Activated CD8-positive, alpha-beta T cell treated with anti-CD3 and anti-CD28 coated beads, Interleukin-2, amount 10 ng/mL, durations not matched to agents 7 days and 5 days (primary cell): ENCODE results near the gene EMC9. TPM values are rescaled to one million over a fixed set of nuclear protein-coding genes. Genes with fewer than 3 reads are reported as not detected.
"Not testable (repeated sequence)": the region's sequence is repeated elsewhere in the genome, so short reads cannot be mapped to it uniquely, and the experiment has no call there.

Experiments
- ATAC-seq: fragments of 150-1000 bp; cut with Tn5 transposase; one replicate; pipeline ENCODE4 v1.10.0; 2021; ENCODE audit warnings: moderate library complexity
- CTCF ChIA-PET: fragments of 350-600 bp; sonication (Branson Sonifier 250); formaldehyde crosslinking; loops from one replicate; lab custom pipeline; 2021; ENCODE audit warnings: antibody characterized with exemption; lab: Charles Lee
- POLR2A ChIA-PET: fragments of 350-600 bp; sonication (Branson Sonifier 250); formaldehyde crosslinking; loops from one replicate; lab custom pipeline; 2021; ENCODE audit warnings: antibody characterized with exemption; lab: Charles Lee
- DNase-seq: peaks from one replicate; pipeline ENCODE4 v3.0.0-alpha.2; 2020
- H3K27ac Mint-ChIP-seq: one replicate; pipeline ENCODE4 v1.8.0; 2021; ENCODE audit warnings: mild to moderate bottlenecking, mixed read lengths
- H3K27me3 Mint-ChIP-seq: one replicate; pipeline ENCODE4 v1.8.0; 2021; ENCODE audit warnings: low read depth, mixed read lengths
- H3K36me3 Mint-ChIP-seq: one replicate; pipeline ENCODE4 v1.8.0; 2021; ENCODE audit warnings: low read depth, mixed read lengths
- H3K4me1 Mint-ChIP-seq: one replicate; pipeline ENCODE4 v1.8.0; 2021; ENCODE audit warnings: low read depth, mixed read lengths
- H3K4me3 Mint-ChIP-seq: one replicate; pipeline ENCODE4 v1.8.0; 2021; ENCODE audit warnings: mild to moderate bottlenecking, mixed read lengths
- H3K9me3 Mint-ChIP-seq: one replicate; pipeline ENCODE4 v1.8.0; 2022; ENCODE audit warnings: mixed read lengths; ENCODE audit not compliant: insufficient read depth
- total RNA-seq, 2 experiments: library from RNA; stranded (reverse); gene quantifications; one replicate each; pipeline ENCODE4 v1.2.3, GENCODE V29; 2021

The EMC9 gene
- total RNA-seq, 2 experiments from 2014 or later = 49.9 to 53.2 TPM

DNA sequence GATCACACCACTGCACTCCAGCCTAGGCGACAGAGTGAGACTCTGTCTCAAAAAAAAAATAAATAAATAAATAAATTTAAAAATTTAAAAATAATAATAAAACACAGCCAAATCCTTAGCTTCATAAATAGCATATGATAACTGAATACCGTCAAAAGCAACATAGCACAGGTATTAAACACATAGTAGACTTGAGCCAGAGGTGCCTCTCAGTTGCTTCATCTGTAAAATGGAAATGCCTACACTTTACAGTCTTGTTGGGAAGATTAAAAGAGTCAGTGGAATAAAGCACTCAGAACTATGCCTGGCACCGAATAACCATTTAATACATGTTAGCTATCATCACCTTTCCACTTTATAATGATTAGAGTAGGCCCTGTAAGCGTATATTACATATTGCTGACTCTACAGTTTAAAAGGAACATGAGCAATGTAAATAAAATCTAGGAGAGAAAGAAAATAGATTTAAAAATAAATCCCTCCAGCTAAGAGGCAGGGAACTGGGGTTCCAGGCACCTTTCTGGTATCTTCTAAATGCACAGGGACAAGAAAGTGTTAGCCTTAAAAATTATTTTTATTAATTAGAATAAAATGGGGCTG is 34.6 kb downstream of the EMC9 start:
- H3K27ac Mint-ChIP-seq = no peak overlapping the region
- POLR2A ChIA-PET = interaction anchor here (0.6 to 6.7 kb wide), 5 partner anchors 8 to 87 kb away, joined by 3 to 89 read pairs (median 6); partner anchors contain the start of genes DCAF11, IRF9, NRL and PCK2
- H3K36me3 Mint-ChIP-seq = peaks cover 32% of the 10 kb centered on the region
- no peaks in the 10 kb centered on the region for H3K9me3 Mint-ChIP-seq
- CTCF ChIA-PET = interaction anchor here (1.3 to 9.5 kb wide), 10 partner anchors 13 to 227 kb away, joined by 3 to 315 read pairs (median 8); partner anchors contain the start of genes IRF9 and PCK2
- no peak overlapping the region for H3K4me3 Mint-ChIP-seq
- ATAC-seq (no peak), DNase-seq (no peak)
- H3K27me3 Mint-ChIP-seq = no peaks in the 10 kb centered on the region
- H3K4me1 Mint-ChIP-seq = peaks cover 41% of the 10 kb centered on the region

DNA sequence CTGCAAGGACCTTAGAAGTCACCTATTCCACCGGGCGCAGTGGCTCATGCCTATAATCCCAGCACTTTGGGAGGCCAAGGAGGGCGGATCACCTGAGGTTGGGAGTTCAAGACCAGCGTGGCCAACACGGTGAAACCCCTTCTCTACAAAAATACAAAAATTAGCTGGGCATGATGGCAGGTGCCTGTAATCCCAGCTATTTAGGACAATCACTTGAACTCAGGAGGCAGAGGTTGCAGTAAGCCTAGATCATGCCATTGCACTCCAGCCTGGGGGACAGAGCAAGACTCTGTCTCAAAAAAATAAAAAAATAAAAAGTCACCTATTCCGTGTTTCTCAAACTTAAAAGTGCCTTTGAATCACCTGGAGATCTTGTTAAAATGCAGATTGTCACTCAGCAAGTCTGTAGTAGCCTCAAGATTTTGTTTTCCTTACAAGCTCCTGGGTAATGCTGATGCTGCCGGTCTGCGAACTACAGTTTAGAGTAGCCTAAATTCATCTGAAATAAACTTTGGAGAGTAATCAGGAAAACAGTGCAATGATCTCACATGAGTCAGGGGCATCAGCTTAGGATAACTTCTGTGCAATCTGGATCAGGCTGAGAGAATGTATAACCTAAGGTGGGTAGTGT is 35.7 kb downstream of the EMC9 start:
- CTCF ChIA-PET = interaction anchor here (1.4 to 9.5 kb wide), 4 partner anchors 12 to 55 kb away, joined by 3 to 315 read pairs (median 108); partner anchors contain the start of genes IRF9 and PCK2

DNA sequence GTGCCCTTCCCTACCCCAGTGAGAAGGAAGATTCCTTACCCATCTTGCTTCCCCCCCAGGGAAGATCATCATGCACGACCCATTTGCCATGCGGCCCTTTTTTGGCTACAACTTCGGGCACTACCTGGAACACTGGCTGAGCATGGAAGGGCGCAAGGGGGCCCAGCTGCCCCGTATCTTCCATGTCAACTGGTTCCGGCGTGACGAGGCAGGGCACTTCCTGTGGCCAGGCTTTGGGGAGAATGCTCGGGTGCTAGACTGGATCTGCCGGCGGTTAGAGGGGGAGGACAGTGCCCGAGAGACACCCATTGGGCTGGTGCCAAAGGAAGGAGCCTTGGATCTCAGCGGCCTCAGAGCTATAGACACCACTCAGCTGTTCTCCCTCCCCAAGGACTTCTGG is 37.9 kb downstream of the EMC9 start:
- no peaks in the 10 kb centered on the region for H3K27me3 Mint-ChIP-seq
- peaks cover 22% of the 10 kb centered on the region for H3K4me1 Mint-ChIP-seq
- H3K9me3 Mint-ChIP-seq = no peaks in the 10 kb centered on the region
- ATAC-seq (no peak), DNase-seq (no peak)
- H3K4me3 Mint-ChIP-seq = no peak overlapping the region
- ChIA-PET POLR2A (interaction anchor here (0.7 to 2.1 kb wide), 3 partner anchors 11 to 58 kb away, joined by 3 to 7 read pairs (median 3); partner anchors contain the start of gene IRF9), CTCF (interaction anchor here (1.0 to 9.5 kb wide), 4 partner anchors 10 to 58 kb away, joined by 3 to 315 read pairs (median 5); partner anchors contain the start of genes IRF9 and PCK2)
- peak overlapping the region; percentile 58 for H3K27ac Mint-ChIP-seq
- H3K36me3 Mint-ChIP-seq = peaks cover 53% of the 10 kb centered on the region

More for the DNA sequence above, 35.7 kb downstream of the EMC9 start:
- H3K9me3 Mint-ChIP-seq, H3K4me3 Mint-ChIP-seq, H3K27me3 Mint-ChIP-seq, ATAC-seq, DNase-seq: not testable (repeated sequence)
- Mint-ChIP-seq H3K36me3 (peaks cover 37% of the 10 kb centered on the region), H3K27ac (peak overlapping the region; percentile 40), H3K4me1 (peaks cover 41% of the 10 kb centered on the region)
- POLR2A ChIA-PET = interaction anchor here (1.2 to 6.7 kb wide), 4 partner anchors 9 to 55 kb away, joined by 3 to 89 read pairs (median 7); partner anchors contain the start of genes DCAF11, IRF9, NRL and PCK2

DNA sequence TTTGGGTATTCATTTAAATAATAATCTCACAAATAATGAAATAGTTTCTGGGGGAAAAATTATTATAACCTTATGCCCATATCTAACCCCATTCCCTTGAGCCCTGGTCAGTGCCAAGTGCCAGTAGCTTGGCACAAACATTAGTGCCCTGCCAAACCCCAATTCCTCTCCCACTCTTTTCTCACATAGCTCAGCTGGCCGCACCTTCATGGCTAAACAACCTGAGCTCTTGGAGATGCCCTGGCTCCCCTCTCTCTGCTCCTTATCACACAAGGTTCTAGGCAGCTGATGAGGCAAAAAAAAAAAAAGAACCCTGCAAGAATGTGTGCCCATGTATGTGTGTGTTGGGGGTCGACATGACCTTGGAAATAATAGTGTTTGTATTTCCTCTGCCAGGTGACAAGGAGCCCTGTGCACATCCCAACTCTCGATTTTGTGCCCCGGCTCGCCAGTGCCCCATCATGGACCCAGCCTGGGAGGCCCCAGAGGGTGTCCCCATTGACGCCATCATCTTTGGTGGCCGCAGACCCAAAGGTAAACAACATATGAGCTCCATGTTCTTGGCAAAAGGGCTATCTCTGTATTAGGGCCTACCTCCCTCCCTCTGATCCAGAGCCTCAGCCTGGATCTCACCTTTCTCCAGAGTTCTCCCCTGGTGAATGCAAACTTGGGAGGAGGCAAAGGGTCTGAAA is 38.9 kb downstream of the EMC9 start:
- H3K9me3 Mint-ChIP-seq = no peaks in the 10 kb centered on the region
- ATAC-seq (no peak), DNase-seq (no peak)
- no peaks in the 10 kb centered on the region for H3K27me3 Mint-ChIP-seq
- ChIA-PET CTCF (interaction anchor here (1.2 to 9.5 kb wide), 2 partner anchors 9 to 44 kb away, joined by 6 to 315 read pairs; partner anchors contain the start of gene PCK2), POLR2A (interaction anchor here (1.1 to 2.1 kb wide), 2 partner anchors 11 to 58 kb away, joined by 3 to 7 read pairs; partner anchors contain the start of gene IRF9)
- no peak overlapping the region for H3K27ac Mint-ChIP-seq
- H3K4me3 Mint-ChIP-seq = no peak overlapping the region
- H3K36me3 Mint-ChIP-seq = peaks cover 57% of the 10 kb centered on the region
- H3K4me1 Mint-ChIP-seq = peaks cover 14% of the 10 kb centered on the region

DNA sequence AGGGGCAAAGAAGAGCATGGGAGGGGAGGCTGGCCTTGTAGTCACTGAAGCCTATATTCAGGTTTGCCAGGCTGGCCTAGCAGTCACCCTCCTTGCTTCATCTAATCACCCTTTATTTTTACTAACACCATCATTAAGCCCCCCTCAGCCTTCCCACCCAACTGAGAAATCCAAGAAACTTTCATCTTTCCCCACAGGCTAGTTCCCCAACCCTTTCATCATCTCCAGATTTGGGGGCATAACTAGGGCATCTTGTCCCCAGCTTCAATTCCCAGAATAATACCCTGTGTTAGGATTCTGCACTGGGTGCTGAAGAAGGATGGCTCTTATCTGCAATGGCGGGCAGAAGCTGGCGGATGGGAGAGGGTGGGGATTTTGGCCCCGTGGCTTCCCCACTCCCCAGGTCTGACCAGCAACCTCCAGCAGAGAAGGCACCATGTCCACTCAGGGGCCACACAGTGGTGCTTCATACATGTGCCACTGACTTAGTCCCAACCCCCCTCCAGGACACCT is 40.4 kb downstream of the EMC9 start:
- Mint-ChIP-seq H3K4me3 (no peak overlapping the region), H3K4me1 (peaks cover 12% of the 10 kb centered on the region), H3K27ac (no peak overlapping the region), H3K36me3 (peaks cover 64% of the 10 kb centered on the region), H3K27me3 (no peaks in the 10 kb centered on the region), H3K9me3 (no peaks in the 10 kb centered on the region)
- CTCF ChIA-PET = interaction anchor here (1.0 to 2.0 kb wide), 2 partner anchors 10 kb away, joined by 3 to 9 read pairs; no protein-coding TSS in a partner anchor
- POLR2A ChIA-PET = interaction anchor here (0.9 to 1.1 kb wide), 2 partner anchors 13 to 19 kb away, joined by 3 read pairs; no protein-coding TSS in a partner anchor
- DNase-seq (no peak), ATAC-seq (no peak)

DNA sequence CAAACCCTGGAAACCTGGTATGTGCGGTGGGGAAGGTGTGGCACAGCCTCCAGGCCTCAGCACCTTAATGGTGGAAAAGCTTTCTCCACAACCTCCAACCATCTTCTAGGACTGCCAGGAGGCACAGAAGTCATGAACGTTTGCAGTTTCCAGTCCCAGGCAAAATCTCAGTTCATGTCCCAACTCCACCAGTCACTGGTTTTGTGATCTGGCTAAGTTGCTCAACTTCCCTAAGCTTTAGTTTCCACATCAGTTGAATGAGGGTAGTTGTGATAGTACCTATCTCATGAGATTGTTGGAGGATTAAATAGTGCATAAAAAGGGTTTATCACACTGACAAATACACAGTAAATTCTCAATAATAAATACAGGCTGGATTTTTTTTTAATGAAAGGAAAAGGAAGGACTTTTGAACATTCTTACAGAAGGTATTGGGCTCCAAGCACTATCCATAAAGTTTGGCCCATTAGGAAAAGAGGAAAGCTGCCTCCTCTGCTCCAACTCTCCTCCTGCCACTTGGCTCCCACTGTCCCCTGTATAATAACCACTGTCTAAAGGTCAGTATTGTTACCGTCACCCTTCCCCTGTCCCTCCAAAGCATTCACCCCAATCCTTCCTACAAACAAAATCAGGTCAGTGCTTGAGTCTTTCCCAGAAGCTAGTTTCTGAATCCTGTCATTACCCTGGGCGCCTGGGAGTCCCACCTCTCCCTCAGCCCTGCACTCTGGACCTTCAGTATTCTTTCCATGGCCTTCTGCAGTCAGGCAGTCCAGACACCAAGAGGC is 41.0 kb downstream of the EMC9 start:
- no peak overlapping the region for H3K4me3 Mint-ChIP-seq
- no peaks in the 10 kb centered on the region for H3K27me3 Mint-ChIP-seq
- DNase-seq = no peak
- H3K36me3 Mint-ChIP-seq = peaks cover 68% of the 10 kb centered on the region
- ChIA-PET POLR2A (interaction anchor here (1.1 kb wide), 1 partner anchor 14 kb away, joined by 3 read pairs; no protein-coding TSS in a partner anchor), CTCF (interaction anchor here (0.7 to 2.0 kb wide), 4 partner anchors 10 to 42 kb away, joined by 3 to 9 read pairs (median 4); no protein-coding TSS in a partner anchor)
- H3K4me1 Mint-ChIP-seq = peaks cover 13% of the 10 kb centered on the region
- no peak for ATAC-seq
- no peak overlapping the region for H3K27ac Mint-ChIP-seq
- no peaks in the 10 kb centered on the region for H3K9me3 Mint-ChIP-seq

DNA sequence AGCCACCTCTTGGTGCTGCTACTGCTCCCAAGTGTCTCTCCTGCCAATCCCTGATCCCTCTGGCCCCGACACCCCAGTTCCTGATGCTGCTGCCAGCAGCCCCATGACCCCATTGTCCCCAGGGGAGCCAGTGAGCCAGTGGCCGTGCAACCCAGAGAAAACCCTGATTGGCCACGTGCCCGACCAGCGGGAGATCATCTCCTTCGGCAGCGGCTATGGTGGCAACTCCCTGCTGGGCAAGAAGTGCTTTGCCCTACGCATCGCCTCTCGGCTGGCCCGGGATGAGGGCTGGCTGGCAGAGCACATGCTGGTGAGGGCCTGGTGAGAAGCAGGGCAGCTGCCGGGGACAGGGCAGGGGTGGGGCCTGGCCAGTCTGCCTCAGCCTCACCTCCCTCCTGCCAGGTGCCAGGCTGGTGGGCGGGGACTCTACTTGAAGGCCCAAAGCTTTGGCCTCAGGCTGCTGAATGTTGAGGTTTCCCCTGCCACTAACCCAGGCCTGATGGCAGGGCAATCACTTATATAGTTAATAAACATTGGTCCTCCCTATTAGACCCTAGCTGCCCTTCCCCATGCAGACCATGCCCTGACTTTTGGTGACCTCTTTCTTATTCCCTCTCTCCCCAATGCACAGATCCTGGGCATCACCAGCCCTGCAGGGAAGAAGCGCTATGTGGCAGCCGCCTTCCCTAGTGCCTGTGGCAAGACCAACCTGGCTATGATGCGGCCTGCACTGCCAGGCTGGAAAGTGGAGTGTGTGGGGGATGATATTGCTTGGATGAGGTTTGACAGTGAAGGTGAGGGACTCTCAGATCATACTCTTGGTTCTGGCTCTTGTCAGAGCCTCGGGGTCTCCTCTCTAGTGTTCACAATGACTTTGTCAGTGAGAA is 42.2 kb downstream of the EMC9 start:
- no peak overlapping the region for H3K27ac Mint-ChIP-seq
- H3K36me3 Mint-ChIP-seq = peaks cover 65% of the 10 kb centered on the region
- ChIA-PET CTCF (interaction anchor here (1.2 to 11.8 kb wide), 2 partner anchors 41 to 42 kb away, joined by 4 to 213 read pairs; no protein-coding TSS in a partner anchor), POLR2A (no interaction called here)
- H3K4me3 Mint-ChIP-seq = no peak overlapping the region
- DNase-seq (no peak), ATAC-seq (no peak)
- no peaks in the 10 kb centered on the region for H3K27me3 Mint-ChIP-seq
- peaks cover 14% of the 10 kb centered on the region for H3K4me1 Mint-ChIP-seq
- H3K9me3 Mint-ChIP-seq = no peaks in the 10 kb centered on the region

DNA sequence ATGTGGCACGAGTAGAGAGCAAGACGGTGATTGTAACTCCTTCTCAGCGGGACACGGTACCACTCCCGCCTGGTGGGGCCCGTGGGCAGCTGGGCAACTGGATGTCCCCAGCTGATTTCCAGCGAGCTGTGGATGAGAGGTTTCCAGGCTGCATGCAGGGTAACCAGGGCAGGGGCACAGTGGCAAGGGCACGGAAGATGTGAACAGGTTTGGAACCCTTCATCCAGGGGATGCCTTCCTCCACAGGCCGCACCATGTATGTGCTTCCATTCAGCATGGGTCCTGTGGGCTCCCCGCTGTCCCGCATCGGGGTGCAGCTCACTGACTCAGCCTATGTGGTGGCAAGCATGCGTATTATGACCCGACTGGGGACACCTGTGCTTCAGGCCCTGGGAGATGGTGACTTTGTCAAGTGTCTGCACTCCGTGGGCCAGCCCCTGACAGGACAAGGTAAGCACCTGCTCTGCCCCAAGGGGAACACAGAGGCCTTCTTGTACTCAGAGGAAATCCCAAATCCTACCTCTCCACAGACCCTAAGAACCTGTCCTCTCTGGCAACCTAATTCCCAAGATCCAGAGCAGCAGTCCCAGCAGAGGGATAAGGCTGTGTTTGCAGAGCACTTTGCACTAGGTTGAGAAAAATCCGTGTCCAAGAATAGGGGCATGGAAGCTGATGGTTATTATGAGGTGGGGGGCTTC is 43.0 kb downstream of the EMC9 start:
- Mint-ChIP-seq H3K4me1 (peaks cover 19% of the 10 kb centered on the region), H3K9me3 (no peaks in the 10 kb centered on the region), H3K27me3 (no peaks in the 10 kb centered on the region), H3K36me3 (peaks cover 57% of the 10 kb centered on the region), H3K27ac (no peak overlapping the region), H3K4me3 (no peak overlapping the region)
- DNase-seq (no peak), ATAC-seq (no peak)
- POLR2A ChIA-PET = interaction anchor here (2.5 kb wide), 1 partner anchor 16 kb away, joined by 9 read pairs; the partner anchor contains the start of genes DCAF11 and NRL
- CTCF ChIA-PET = interaction anchor here (10.4 to 11.8 kb wide), 2 partner anchors 8 to 41 kb away, joined by 213 to 315 read pairs; no protein-coding TSS in a partner anchor

DNA sequence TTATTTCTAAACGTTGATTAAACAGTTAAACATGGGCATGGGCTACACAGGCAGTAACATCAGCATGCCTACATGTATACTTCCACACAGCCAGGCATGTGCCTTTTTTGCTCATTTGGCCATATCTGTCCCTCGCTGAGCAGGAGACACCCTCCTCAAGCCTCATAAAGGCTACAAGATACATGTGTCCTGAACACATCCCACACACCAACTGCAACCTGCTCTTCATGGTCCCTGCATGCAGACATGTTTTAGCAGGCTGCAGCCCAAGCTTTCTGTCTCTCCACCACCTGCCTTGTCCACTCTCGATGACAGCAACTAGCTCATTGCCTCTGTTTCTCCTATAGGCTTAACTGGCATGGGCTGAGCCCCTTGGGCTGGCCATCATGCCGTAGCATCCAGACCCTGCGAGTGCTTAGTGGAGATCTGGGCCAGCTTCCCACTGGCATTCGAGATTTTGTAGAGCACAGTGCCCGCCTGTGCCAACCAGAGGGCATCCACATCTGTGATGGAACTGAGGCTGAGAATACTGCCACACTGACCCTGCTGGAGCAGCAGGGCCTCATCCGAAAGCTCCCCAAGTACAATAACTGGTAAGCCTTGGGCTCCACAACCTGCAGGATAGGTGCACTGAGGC is 44.7 kb downstream of the EMC9 start:
- no peaks in the 10 kb centered on the region for H3K27me3 Mint-ChIP-seq
- peak overlapping the region; percentile 44 for H3K4me3 Mint-ChIP-seq
- peaks cover 32% of the 10 kb centered on the region for H3K4me1 Mint-ChIP-seq
- H3K9me3 Mint-ChIP-seq = no peaks in the 10 kb centered on the region
- H3K36me3 Mint-ChIP-seq = peaks cover 44% of the 10 kb centered on the region
- ATAC-seq = no peak
- CTCF ChIA-PET = interaction anchor here (1.3 to 11.8 kb wide), 4 partner anchors 10 to 65 kb away, joined by 3 to 315 read pairs (median 116); partner anchors contain the start of genes EMC9 and IRF9
- DNase-seq = no peak
- POLR2A ChIA-PET = interaction anchor here (2.5 to 6.4 kb wide), 3 partner anchors 11 to 18 kb away, joined by 9 to 89 read pairs (median 41); partner anchors contain the start of genes DCAF11 and NRL
- peak overlapping the region; percentile 70 for H3K27ac Mint-ChIP-seq
